Middle frontal gyrus (tissue), 1 donor: ENCODE measurements around the gene BCL2L11.

Source experiments
- DNase-seq: peaks from one replicate; pipeline ENCODE4 v3.0.0-alpha.2; 2015; ENCODE audit warnings: low spot score; ENCODE audit errors: extremely low spot score

Gene BCL2L11

DNA sequence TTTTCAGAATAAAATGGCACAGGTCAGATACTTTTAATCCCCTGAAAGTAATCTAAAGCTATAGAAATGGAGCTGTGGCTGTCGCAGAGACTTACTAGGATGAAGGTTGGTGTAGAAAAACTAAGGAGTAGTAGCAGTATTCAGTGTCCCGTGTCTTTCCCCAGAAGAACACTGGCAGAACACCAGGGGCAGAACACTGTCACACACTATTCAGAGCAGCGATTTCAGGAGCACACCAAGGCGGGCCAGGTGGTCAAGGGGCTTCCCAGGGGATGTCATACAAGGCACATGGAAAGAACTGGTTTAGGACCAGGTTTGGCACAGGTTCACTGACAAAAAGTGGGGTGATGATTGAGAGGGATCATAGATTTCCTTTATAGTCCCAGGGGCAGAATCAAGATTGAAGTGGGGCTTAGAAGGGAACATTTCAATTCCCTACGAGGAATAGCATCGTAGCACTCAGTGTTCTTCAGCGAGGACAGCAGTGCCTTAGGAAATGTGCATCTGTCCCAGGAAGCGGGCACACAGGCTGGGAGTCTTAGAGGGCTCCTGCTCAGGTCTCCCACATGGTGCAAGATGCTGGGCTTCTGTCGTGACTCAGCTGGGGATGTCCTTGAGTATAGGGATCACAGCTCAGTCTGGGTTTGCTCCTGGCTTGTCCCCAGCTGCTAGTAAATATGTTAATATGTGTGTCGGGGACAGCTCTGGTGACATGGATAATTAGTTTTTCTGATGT is 22.6 kb downstream of the BCL2L11 start:
- DNase-seq, result no peak

DNA sequence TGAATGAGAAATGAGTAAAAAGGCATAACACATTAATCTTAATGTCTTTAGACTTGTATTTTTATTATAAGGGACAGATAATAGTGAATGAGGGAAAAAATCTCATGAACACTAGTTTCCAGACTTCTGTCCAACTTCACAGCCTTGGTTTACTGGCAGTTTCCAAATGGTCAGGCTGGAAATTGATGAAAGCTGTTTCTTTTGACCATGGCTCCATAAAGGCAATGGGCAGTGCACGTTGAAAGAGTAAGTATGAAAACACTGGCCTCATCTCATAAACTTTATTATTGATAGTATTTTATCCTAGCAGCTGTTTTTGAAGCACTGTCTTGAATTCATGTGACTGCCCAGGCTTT is 23.1 kb downstream of the BCL2L11 start:
- DNase-seq, result no peak

DNA sequence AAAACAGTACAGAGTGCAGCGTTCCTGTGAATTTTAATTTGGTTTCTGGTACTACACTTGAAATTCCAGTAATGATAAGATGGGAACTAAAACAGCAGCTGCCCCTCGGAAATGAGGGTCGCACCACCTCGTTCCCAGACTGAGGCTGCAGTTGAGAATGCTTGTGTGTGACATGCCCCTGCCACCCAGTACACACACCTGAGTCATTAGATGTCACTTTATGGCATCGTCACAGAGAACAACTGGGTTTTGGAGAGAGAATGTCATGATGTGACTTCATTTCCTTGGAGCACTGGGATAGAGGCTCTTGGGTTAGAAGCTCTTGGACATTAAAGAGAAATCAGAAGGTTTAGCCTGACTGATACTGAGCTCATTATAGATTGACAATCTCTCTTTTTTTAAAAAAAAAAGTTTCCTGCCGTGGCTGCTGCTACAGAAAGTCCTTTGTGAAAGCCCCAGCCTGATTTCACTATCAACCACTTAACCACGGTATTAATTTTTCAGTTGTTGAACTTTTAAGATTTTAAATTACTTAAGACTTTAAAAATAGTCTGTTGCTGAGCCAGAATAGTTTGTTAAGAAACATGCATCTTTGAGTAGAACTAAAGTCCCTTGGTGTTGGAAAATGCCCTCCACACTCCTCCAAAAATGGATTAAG is 24.5 kb downstream of the BCL2L11 start:
- no peak for DNase-seq

DNA sequence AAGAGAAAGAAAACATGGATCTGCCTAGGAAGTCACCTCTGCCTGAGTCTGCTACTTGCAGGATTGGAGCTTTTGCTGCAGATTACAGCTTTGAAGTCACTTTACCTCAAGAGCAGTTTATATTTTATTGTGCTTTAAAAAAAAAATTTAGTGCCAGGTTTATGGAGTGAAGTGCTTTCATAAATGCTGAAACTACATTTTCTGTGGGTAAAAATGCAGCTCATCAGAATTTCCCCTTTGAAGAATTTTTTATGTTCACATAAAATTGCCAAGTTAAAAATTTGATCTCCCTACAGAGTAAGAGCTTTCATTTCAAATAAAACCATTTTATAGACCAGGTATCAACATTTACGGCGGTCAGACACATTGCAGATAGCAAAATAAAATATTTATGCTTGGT is 25.2 kb downstream of the BCL2L11 start:
- DNase-seq, result no peak

DNA sequence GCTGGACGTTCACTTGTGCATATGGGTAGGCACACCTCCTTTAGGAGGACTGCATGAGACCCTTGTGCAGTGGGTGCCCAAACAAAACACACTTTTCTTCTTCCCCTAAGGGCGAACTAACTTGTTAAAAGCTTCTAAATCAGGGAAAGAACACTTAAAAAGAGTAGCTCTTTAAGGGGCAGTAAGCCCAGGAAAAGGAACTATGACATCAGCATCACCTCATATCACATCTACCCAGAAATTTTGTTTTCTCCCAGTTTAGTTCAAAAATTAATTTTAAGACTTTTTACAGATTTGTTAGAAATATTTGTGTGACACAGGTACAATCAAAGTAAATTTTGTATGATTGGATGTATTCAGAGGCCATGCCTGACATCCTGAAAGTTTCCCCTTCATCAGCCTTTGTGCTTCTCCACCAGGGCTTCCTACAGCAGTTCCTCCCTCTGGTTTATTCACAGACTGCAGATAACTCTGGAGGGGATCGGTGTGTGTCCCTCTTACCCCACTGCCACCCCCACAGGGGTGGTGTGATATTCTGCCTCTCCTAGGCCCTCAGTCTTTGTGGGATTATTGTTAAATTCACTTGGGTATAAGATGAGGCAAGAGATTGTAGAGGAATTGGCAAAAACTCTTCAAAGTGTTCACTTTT is 27.6 kb downstream of the BCL2L11 start:
- no peak for DNase-seq

DNA sequence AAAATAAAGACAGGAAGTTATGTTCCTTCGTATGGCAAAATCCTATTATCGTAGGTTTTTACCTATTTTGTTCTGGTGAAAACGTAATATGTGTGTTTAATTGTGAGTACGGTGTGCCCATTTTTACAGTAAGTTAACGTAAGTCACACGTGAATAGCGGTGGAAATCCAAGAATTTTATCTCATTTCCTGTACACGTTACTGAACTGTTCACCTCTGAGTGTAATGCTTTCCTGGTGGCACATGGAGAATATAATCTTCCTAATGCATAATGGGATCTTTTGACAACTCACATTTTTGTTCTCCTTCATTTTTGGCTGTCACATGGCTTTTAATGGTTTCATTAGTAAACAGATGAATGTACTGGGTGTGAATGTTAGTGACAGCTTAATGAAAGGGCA is 28.2 kb downstream of the BCL2L11 start:
- DNase-seq, result no peak

DNA sequence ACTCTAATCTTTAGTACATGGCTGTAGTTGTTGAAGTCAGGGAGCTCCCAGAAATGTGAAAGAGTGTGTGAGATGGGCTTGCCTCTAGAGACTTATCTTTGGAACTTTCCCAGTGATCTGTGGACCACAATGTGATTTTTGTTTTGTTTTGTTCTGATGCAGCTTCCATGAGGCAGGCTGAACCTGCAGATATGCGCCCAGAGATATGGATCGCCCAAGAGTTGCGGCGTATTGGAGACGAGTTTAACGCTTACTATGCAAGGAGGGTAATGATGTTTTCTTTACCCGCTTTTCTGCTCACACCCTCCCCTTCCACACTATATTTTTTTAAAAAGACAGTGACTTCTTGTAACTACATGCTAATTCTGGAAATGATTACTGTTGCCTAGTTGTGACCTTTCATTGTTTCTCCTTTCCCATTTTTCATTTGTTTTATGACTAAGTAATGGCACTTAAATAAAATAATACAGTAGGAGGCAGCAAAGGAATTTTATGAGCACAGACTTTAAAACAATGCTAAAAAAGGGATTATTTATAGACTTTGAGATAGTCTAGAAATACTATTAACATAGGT is 29.3 kb downstream of the BCL2L11 start:
- no peak for DNase-seq

DNA sequence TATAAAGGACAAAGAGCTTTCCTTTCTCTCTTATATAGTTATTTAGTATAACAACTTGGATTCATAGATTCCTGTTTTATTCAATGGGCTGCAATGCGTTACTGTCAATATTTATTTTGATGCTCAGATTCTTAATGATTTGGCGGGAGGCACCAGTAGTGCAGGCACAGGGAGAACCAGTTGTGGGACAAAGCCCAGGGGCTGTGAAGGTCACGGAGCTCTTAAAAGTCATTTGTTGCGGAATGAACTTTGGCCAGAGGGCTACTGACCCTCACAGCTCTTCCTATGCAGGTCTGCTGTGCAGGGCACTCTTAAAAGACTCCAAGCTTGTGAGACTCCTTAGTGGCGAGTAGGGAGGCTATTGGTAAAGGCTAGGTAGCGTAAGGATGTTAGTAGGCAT is 34.0 kb downstream of the BCL2L11 start:
- no peak for DNase-seq

DNA sequence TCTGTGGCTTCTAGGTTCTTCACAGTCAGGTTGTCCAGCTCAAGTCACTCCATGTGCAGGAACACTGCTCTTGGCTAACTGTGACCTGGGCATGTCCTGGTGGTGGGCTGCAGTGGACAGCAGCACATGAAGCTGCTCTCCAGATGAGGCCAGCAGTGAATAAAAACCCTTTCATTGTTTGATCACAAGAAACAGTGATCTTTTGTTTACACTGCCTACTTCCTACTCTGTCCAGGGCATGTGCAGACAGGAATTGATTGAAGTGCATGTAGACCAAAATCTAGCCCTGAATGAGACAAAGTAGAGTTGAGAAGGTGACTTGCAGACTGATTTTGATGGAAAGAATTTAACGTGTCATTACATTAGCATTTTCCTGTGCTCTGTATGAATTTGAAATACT is 34.9 kb downstream of the BCL2L11 start:
- no peak for DNase-seq

DNA sequence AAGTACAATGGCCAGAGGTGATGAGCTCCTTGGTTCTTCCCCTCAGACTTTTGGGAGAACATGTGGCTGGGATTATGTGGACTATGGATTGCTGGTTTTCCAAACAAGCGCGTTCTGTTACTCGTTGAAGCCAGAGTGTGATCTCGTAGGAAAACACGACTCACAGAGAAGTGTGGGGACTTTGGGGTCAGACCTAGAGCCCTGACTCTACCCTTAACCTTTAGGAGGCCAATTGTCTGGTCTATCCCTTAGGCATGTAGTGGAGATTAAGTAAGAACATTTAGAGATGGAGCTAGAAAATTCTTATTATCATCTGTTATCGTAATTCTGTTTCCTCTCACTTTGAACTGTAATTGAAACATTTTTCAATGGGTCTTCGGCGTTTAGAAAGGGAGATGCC is 35.8 kb downstream of the BCL2L11 start:
- DNase-seq, result no peak

DNA sequence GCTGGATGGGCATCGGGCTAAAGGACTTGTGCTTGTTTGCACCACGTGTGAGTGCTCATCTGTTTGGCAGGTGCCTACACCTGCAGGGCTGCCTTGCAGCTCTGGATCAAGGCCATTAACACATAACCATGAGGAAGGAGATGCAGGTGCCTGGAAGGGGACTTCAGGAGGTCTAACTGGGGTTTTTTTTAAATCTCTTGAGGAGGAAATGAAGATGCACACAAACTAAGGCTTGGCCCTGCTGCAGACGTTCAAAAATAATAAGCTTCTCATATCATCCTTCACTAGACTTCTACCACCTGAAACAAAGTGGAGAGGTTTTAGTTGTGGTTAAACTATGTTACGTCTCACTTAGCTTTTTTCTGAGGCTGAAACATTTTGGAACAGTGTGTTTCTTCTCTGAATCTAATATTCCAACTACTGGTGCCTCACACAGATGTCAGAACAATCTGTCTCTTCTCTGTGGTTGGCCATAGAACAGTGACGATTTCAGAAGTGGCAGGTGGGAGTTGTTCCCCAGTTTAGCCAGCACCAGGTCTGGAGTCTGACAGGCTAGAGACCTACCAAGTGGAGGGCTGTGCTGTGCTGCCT is 36.5 kb downstream of the BCL2L11 start:
- no peak for DNase-seq

DNA sequence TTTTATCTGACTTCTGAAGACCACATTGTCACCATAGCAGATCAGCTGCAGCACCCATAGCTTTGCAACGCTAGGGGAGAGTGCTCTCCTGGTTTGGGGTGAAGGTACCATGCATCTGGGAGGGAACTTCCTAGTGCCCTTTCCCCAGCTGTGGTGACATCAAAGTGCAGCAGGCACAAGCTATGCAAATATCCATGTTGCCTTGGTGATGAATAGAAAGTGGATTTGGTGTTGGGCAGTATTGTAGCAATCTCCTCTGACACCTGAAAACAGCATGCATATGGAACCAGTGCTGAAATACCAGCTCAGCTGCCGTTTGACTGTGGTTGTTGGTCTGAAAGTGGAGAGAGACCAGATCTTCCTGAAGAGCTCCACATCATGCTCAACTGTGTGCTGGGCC is 37.1 kb downstream of the BCL2L11 start:
- no peak for DNase-seq

DNA sequence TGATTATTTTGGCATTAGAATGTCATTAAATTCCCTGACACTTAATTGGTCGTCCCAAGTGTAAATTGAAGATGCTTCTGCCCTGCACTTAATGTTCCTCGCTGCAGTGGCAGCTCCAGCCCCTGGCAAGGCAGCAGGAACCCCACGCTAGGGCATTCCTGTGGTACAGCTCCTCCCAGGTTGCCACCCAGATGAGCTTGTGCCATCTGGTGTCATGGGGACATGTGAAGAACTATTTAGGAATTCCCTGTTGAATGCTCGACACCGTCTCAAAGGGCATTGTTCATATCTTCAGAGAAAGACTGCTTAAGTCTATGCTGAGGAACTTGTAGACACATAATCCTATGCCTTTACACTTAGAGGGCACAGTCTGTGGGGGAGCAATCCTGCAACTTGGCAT is 38.9 kb downstream of the BCL2L11 start:
- DNase-seq, result no peak

DNA sequence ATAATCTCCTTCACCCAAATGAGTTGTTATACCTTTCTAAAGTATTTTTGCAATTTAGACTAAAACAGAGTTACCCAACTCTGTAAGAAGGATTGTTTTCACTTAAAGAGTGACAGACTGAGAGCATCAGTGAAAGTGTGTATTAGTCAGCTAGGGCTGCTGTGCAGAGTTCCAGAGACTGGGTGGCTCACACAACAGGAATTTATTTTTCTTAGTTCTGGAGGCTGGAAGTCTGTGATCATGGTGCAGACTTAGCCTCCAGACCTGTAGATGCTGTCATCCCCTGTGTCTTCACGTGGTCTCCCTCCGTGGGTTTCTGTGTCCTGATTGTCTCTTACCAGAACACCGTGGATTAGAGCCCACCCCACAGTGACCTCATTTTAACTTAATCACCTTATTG is 40.0 kb downstream of the BCL2L11 start:
- no peak for DNase-seq

DNA sequence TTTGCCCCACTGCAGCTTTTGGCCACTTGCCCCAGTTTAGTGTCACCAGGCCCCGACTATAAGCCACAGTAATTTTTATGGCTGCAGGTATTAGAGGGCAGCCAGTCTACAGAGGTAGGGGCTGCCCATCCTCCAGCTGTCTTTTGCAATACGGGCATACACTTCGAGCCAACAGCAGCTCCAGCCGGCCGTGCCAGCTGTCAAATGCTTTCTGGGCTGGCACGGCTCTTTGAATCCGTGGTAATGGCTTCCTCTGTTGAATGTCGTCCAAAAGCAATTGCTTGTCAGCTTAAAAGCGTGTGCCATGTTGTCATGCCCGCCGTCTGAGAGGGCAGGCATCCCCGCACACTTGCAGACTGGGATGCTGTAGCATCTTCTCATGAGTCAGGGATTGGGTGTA is 41.3 kb downstream of the BCL2L11 start:
- peak; percentile 24 for DNase-seq

DNA sequence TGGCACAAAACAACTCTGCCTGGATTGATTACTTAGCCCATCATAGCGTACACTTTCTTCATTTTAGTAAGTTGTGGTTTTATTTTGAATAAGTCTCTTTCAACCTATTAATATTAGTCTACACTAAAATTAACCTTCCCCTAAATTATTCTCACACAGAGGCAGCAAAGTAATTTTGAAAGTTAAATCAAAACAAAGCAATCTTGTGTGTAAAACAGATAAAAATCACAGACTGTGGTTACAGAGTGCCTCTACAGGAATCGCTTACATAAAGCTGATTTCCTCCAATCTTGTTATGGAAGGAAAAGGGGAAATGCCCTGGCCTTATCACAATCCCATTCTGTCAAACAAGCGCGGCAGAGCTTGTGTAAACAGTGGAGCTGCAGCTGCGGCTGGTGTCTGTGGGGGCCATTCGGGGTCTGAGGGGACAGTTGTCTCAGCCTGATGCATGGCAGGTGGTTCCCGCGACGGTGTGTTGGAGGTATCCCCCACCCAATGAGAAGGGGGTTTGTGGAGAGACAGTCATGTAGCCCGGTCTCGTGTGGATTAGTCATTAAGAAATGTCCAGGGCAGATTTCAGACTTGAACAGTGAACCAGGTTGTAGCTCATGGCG is 42.1 kb downstream of the BCL2L11 start:
- no peak for DNase-seq

DNA sequence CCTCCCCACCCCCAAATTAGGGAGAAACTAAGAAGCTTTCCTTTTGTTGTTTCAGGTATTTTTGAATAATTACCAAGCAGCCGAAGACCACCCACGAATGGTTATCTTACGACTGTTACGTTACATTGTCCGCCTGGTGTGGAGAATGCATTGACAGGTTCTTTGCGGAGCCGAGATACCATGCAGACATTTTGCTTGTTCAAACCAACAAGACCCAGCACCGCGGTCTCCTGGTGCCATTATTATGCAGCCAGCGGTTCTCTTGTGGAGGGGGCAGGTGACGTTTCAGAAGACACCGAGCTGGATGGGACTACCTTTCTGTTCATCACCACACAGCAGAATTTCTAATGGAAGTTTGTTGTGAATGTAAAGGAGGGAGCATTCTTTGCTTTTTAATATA is 43.4 kb downstream of the BCL2L11 start:
- no peak for DNase-seq

DNA sequence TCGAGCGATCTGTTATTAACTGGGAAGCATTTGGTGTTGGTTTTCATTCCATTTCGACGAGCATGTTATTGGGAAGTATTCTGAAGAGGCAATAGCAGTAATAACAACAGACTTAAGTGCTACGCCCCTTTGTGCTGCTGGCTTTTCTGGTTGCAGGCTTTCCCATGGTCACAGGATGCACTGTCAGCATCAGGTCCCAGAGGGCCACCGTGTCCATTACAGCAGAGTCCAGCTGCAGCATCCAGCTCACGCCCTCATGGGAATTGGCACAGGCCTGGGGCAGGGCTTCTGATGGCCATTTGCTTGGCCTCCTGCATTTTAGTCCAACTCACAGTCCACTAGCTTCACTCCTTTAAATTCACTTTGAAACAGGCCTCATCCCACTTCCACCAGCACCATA is 44.4 kb downstream of the BCL2L11 start:
- no peak for DNase-seq

DNA sequence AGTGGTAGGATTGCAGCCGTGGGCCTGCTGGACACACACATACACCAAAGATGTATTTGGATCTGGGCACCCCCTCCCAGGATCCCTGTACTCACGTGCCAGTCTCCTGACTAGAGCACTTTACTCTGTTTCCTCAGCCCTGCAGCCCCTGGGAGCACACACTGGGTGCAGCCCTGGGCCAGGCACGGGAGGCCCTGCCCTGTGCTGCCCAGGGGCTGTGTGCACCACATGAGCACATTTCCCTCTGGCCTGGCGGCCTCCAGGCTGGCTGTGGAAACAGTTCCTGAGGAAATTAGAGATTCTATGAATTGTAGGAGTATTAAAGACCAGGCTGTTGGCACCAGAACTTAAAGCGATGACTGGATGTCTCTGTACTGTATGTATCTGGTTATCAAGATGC is 45.4 kb downstream of the BCL2L11 start:
- no peak for DNase-seq

DNA sequence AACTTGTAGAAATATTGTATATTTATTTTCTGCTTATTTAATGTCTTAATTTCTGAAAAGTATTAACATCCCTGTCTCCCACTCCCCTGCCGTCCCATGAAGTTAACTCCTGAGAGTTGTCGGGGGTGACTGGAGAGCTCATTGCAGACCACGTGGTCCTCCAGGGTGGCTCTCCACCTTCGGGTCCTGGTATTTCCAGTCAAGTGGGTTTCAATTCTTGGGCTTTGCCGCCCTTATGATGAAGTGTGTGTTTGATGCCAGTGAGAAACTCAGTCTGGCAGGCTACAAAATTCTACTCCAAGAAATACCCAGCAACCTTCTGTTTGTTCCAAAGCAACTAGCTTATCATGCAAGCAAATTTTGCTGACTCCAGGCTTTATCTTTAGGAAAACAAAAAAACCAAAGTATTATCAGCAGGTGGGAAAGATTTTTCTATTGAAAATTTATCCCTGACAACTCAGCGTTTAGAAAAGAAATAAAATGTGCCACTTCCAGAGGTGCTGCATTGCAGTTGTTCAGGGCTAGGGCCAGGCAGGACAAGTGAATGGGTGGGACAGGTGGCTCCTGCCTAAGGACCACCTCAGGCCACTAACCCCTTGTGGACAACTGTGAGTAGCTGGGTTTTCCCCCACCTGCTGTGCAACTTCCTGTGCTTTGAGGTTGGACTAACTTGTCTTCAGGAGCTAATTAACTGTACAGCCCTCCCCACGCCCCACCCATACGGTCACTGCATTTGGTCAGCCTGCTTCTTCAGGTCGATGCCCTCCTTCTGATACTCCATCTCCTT is 46.6 kb downstream of the BCL2L11 start:
- DNase-seq, result no peak

DNA sequence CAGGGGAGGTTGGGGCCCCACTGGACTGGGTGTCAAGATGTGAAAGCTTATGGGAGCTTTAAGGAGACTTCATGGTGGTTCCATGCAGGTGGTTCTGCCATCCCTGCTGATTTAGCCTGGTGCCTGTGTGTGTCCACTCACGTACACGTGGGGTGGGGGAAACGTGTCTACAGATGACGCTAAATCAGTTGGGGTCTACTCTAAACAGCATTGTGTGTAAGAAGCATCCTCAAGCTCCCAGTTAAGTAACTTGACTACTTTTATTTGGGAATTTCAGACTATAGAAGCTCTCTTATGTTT is 47.1 kb downstream of the BCL2L11 start:
- DNase-seq, result no peak
